Inflammatory macrophage treated with lipopolysaccharide for 4 hours (primary cell): ENCODE data around the gene PEX3.
"Not testable (repeated sequence)": the region's sequence is repeated elsewhere in the genome, so short reads cannot be mapped to it uniquely, and the experiment has no call there.

Source experiments
- DNase-seq: peaks from one replicate; pipeline ENCODE4 v3.0.0-alpha.2; 2020

PEX3 gene

DNA sequence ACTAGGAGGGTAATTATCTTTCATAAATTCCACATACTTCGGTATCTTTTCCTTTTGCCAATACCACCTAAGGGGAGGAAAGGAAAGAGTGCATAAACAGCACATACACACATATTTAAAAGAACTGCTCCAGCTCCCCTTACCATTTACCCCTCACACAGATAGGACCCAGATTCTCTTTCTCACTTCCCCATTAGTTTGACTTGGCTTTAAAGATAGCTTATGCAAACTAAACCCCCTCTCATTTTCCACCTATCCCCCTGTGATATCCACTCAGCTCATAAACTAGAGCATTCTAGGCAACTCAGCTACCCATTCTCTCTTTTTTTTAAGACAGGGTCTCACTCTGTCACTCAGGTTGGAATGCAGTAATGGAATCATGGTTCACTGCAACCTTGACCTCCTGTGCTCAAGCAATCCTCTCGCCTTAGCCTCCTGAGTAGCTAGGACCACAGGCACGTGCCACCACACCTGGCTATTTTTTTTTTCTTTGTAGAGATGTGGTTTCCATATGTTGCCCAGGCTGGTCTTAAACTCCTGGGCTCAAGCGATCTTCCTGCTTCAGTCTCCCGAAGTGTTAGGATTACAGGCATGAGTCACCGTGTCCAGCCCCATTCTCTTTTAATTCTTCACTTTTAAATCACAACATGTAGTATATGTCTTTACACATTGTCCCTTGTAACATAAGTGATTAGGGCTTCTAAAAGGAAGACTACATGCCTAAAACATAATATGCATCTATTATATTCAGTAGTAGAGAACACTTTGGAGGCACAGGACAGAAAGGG, 56.9 kb downstream of the PEX3 start:
- DNase-seq = no peak

GRCh38 chr6:143510326-143510725, 59.7 kb downstream of the PEX3 start:
- not testable (repeated sequence) for DNase-seq

DNA sequence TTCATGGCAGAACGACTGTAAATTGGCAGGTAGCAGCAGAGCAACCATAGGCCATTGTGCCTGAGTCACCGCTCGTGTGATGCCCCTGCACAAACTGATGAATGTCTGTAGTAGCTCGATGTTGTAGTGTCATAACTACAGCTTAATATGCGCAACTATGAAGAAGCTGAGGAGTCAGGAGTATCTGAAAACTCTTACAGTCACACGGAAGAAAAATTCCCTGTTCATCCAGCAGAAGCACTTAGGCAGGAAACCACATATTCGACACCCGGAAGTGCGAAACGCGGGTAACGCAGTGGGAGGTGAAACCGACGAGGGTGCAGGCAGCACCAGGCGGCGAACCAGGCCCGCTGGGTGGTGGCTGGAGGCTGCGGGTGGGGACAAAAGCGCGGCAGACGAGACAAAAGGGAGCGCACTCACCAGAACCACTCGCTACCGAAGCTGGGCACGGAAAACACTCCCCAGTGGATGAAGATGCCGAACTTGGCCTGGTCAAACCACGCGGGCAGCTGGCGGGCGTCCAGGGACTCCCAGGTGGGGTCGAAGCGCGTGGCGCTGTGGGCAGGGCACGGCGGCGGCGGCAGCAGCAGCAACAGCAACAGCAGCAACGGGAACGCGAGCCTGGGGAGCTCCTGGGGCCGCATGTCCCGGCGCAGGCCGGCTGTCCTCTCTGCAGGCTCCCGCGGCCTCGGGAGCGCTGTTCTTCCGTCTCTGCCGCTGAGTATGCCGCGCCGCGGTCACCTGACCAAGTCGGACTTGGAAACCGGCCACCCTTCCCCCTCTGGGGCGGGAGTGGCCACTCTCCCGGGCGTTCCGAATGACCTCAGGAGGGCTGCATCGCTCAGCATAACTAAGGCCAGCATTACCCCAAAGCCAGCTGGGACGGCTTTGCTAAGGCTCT, 60.6 kb downstream of the PEX3 start, which contains the start of gene FUCA2:
Gene FUCA2, minus strand, starts transcription at position 730 of the 901 bp plus-strand sequence. Its CDS starts 86 bp downstream, at position 644.
- DNase-seq = peak; percentile 89

DNA sequence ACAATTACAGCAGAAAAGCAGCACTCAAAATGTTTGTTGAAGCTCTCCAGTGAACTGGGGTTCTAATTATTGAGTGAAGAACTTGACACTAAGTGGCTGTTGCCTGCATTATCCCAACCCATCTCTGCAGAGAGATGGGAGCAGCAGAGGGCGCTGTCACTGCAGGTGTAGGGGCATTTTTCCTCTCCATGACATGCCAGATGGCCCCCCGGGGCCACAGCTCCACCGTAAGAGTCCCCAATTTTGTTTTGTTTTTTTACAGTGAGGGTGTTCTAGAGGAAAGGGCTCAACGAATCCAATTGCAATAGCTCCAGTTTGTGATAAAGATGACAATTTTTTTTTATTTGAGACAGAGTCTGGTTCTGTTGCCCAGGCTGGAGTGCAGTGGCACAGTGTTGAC, 62.8 kb downstream of the PEX3 start:
- DNase-seq = peak; percentile 20

DNA sequence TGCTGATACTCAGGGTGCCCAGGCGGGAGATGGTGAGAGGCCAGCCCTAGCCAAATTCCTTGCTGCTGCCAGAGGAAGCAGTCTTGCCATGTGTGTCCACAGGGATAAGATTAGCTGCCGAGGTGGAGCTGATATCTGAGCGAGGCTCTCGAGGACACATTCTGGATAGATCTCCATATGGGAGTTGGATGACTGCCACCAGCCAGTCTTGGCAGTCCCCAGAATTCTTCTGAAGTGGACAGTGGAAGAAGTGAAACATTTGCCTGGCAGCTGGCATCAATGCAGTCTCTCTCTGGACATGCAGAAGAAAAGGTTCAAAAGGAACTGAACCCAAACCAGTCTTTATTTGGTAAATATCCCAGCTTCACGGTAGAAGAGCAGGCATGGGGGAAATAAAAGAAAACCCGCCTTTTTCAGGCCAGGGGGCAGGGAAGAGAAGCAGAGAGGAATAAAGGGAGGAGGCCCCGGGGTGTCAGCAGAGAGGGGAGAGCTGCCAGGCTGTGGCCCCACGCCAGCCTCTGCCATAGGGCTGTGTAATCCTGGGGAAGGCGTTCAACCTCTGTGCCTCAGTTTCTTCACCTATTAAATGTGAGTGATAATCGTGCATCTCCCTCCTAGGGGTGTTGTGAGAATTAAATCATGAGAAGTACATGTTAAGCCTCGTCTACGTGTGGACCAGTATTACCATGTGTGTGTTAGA, 64.6 kb downstream of the PEX3 start:
- no peak for DNase-seq

DNA sequence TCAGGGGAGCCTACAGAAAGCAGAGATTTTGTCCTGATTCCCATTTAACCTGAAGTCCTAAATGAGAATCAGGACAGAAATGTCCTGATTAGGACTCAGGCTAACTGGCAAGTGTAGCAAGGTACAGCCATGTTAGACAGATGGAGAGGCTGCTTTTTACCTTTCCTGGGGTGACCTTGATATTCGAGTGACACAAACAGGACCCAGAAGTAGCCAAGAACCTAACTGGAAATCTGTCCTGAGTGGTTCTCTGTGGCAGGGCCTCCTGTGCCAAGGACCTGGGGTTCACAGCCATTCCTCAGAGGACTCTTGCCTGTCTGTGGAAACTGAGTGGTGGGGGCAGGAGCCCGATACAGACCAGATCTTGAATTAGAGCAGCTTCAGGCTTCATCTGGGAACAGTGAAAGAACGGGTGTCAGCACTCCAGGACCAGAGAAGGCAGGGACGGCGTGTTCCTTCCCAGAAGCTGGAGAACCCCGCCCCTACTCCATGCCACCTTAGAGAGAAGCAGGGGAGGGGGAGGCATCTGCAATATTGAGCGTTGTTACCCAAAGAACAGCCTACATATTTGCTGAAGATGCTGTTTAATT, 65.3 kb downstream of the PEX3 start:
- DNase-seq = no peak

DNA sequence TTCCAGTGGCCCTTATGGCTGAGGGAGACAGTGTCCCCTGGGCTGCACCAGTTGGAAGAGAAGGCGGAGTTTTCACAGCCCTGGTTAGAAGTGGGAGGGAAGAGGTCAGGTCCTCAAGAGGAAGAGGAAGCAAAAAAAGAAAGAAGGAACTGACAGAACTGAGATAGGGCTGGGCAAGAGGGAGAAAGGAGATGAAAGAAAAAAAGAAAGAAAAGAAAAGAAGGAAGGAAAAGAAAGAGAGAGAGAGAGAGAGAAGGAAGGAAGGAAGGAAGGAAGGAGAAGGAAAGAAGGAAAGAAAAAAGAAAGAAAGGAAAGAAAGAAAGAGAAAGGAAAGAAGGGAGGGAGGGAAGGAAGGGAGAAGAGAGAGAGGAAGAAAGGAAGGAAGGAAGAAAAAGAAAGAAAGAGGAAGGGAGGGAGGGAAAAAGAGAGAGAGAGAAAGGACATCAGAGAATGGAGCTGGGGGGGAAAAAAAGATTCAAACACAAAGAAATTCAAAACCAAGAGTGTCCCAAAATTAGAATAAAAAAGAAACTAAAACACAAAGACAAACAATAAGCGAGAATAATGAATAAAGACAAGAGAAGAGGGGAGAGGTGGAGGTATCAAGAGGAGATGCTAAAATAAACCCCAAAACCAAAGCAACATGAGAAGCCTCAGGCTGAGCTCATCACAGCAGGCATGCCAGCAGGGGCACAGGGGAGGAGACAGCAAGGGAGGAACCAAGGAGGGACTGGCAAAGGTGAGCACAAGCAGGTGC, 66.3 kb downstream of the PEX3 start:
- peak; percentile 57 for DNase-seq

- DNase-seq = no peak
Measured at GRCh38 chr6:143517447-143517773, 66.8 kb downstream of the PEX3 start.

DNA sequence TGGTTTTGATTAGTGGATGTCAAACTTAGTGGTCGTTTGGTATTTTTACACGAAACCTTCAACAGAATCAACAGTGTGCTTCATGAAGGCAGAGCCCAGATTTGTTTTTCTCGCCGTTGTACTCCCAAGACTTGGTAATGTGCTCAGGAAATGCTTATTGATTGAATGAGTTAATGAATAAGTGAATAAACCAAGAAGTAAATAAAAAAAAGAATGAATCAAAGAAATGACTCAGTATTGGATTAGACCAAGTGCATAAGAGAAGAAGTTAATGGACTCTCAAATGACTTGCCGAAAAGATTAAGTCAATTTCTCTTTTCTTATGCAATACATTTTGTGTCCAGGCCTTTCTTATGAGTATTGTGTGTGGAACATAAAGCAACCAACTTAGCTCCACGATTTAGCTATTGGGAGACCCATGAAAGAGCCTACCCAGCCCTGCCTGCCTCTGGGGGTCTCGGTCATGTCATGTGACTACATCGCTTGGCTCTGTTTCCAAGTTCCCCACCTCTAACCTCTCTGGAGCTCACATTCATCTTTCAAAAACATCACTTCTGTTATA, 71.5 kb downstream of the PEX3 start:
- no peak for DNase-seq

GRCh38 chr6:143525356-143525755, 74.8 kb downstream of the PEX3 start:
- DNase-seq = peak; percentile 41

GRCh38 chr6:143527677-143528076, 77.1 kb downstream of the PEX3 start:
- DNase-seq = no peak

DNA sequence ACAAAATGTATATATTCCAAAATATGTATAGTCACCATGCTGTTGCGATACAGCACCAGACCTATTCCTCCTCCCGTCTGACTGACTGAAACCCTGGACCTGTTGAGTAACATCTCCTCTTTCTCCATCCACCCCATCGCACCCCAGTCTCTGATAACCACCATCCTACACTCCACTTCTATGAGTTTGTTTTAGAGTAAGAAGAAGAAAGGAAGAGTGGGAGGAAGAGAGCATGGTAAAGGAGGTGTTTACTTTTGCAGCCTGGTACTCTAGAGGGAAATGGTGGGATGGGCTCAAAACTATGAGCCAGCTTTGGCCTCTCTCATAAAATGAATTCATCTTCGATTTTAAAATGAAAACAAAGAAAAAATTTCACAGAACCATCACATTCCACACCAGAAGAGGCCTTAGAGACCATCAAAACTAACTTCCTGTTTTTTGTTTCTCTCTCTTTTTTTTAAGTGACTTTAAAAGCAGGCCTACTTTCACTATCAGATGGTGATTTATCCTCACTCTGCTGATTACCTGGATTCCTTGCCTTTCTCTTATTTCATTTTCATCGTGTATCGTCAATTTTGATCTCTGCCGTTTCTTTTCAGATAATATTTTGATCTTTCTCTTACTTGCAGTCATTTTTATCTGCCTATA, 77.7 kb downstream of the PEX3 start:
- DNase-seq = peak; percentile 48

DNA sequence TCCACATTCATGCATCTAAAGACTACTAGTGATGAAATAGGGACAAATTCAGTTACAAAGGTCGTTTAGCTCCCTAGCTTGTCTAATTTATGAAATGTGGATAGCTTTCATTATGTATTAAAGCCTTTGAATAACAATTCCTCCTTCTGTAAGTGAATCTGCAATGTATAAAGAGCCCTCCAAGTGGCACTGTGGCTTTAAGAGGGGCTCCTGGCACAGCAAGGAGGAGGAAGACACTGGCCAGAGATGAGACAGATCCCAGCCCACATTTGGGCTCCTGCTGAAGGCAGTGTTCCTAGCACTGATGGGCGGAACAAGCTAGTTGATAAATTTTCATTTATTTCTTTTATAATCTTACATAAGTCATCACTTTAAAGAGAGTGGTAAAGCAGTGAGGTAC, 78.5 kb downstream of the PEX3 start:
- no peak for DNase-seq

GRCh38 chr6:143531720-143532499, 81.3 kb downstream of the PEX3 start:
- DNase-seq = no peak

GRCh38 chr6:143535189-143535614, 84.6 kb downstream of the PEX3 start:
- DNase-seq = no peak

GRCh38 chr6:143536461-143536865, 85.9 kb downstream of the PEX3 start:
- DNase-seq = peak; percentile 59

DNA sequence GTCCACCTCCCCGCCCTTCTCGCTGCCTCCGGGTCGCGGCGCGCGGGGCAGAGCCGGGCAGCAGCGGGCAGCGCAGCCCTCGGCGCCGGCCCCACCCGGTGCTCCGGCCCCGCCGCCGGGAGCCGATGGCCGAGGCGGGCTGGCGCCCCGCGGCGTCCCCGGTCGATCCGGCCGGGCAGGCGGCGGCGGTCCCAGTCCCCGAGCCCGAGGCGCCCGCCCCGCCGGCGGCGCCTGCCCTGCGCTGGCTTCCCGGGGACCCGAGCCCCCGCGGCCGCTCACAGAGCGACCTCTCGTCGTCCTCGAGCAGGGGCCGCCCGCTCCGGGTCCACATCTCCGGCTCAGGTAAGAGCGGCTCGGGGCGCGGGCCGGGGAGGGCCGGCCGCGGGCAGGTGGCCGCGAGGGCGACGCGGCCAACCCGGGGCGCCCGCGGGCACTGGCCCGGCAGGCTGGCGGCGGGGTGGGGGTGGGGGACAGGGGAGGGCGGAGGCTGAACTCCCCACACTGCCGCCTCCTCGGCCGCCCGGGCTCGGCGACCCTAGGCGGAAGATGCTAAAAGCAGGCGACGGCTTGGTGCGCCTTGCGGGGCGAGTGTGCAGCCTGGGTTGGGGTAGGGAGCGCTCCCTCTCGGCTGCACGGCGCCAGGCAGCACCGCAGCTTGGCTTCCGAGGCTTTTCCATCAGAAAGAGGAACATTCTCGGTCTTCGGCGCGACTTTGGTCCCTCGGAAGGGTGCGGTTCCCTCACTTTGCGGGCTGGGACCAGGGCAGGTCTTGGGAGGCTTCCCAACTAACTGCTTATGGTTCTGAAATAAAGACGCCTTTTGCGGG, 86.5 kb downstream of the PEX3 start:
- peak; percentile 78 for DNase-seq

GRCh38 chr6:143538374-143538773, 87.8 kb downstream of the PEX3 start:
- no peak for DNase-seq

DNA sequence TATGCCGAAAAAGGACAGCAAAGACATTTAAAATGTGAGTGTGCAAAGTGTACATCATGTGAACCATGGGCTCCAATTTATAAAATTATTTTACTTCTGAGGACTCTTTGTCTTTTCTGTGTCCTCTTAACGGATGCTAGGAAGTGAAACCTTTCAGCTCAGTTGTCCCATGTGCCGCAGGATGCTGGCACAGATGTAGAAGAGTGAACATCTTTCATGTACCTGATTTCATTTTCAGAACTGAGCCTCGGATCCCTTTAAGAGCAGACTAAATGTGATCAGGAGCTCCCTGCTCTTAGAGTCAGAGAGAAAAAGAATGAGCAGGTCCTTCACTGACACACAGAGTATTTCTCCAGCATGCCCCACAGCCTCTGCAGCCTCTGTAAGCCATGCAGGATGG, 88.5 kb downstream of the PEX3 start:
- no peak for DNase-seq

GRCh38 chr6:143539734-143540133, 89.1 kb downstream of the PEX3 start:
- DNase-seq = no peak
